Epithelial cell of proximal tubule (primary cell): ENCODE data around the gene CLCA4. TPM values are rescaled to one million over a fixed set of nuclear protein-coding genes. Genes with fewer than 3 reads are reported as not detected.

Experiments
- DNase-seq: peaks from one replicate; pipeline ENCODE4 v3.0.0-alpha.2; 2011; ENCODE audit warnings: low read depth
- H3K4me3 ChIP-seq: 2 replicates; pipeline ENCODE4 v1.5.1; 2011; ENCODE audit warnings: low read depth, mild to moderate bottlenecking, low read length
- total RNA-seq: library from RNA; depleted of rRNA; stranded (reverse); fragments of >200 nt; gene quantifications from 2 replicates; pipeline ENCODE4 v1.2.3, GENCODE V29; 2015
- TF ChIP-seq, protein P1 (sequence below): conservative IDR thresholded peaks from 2 replicates; pipeline ENCODE4 v1.5.1; 2012; ENCODE audit warnings: low read depth, mild to moderate bottlenecking, low read length

CLCA4 gene
- total RNA-seq, 1 donor from 2014 or later, result not detected

DNA sequence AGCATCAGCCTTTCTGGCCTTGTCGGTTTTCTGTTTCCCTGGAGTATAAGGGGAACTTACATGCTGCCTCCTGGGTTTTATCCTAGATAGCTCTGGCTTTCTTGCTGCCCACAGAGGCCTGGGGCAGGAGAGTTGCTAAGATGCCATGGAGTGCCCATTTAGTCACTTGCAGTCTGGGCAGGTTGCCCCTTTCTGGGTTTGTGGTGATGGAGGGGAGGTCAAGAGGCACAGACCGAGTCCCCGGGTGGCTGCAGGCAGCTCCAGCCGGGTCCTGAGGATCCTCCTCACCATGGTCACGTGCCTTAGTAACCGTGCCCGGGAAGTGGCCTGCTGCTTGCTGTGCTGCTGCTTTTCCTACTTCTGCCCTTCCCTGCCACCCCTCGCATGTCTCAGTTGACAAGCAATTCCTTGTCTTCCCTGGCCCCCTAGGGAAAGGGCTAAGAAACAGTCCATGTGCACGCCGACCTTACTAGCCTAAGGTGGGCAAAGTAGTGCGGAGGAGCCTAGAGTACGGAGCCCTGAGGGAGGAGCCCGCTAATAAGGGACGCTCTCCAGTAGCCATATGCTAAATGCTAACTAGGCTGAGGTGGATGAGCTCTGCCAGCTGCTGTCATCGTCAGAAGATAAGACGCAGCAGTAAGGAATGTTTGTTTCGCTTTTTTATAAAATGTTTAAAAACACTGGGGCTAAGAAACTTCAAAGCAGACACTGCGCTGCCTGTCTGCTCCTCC lies 43.3 kb upstream of the CLCA4 start:
- TF ChIP-seq, protein P1, sequence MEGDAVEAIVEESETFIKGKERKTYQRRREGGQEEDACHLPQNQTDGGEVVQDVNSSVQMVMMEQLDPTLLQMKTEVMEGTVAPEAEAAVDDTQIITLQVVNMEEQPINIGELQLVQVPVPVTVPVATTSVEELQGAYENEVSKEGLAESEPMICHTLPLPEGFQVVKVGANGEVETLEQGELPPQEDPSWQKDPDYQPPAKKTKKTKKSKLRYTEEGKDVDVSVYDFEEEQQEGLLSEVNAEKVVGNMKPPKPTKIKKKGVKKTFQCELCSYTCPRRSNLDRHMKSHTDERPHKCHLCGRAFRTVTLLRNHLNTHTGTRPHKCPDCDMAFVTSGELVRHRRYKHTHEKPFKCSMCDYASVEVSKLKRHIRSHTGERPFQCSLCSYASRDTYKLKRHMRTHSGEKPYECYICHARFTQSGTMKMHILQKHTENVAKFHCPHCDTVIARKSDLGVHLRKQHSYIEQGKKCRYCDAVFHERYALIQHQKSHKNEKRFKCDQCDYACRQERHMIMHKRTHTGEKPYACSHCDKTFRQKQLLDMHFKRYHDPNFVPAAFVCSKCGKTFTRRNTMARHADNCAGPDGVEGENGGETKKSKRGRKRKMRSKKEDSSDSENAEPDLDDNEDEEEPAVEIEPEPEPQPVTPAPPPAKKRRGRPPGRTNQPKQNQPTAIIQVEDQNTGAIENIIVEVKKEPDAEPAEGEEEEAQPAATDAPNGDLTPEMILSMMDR, result no peak
- H3K4me3 ChIP-seq, result peak overlapping the region; percentile 37
- no peak for DNase-seq

DNA sequence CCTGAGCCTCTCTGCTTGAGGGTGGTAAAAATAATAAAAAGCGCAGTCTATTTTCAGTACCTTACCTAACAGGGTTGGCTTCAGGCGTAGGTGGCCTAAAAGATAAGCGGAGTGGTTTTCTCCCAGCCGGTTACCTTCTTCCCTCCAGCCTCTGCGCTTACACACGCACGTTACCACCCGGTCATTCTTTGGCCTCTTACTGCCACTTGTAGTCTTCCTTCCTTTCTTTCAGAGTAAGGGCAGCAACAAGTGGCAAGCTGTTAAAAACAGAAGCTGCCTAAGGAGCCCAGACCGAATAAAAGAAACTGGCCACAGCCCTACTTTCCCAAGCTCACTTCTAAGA lies 42.8 kb upstream of the CLCA4 start:
- TF ChIP-seq, protein P1, result no peak
- peak overlapping the region; percentile 37 for H3K4me3 ChIP-seq
- DNase-seq, result no peak

DNA sequence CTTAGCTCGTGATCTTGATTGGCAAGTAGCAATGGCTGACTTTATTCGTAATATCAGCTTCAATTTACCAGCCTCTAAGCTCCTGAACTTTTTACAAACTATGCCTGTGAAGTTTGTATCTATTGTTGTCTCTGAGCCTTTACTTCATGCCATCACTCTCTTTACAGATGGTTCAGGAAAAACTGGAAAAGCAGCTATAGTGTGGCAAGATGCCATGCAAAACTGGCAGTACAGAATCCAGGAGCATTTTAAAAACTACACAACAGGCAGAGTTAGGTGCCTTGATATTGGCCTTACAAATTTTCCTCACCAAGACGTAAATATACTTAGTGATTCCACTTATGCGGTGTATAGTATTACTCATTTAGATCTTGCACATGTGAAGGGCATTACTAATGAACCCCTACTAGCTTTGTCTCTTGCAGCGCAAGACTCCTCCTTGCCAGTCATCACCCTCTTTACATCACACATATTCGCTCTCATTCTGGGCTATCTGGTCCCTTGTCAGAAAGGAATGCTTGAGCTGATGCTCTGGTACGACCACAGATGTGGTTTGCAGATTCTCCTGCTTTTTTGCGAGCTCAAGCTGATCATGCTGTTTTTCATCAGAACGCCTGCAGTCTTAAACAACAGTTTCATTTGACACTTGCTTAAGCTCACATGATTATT lies 41.8 kb upstream of the CLCA4 start:
- DNase-seq, result no peak
- TF ChIP-seq, protein P1, result no peak
- H3K4me3 ChIP-seq, result no peak overlapping the region

DNA sequence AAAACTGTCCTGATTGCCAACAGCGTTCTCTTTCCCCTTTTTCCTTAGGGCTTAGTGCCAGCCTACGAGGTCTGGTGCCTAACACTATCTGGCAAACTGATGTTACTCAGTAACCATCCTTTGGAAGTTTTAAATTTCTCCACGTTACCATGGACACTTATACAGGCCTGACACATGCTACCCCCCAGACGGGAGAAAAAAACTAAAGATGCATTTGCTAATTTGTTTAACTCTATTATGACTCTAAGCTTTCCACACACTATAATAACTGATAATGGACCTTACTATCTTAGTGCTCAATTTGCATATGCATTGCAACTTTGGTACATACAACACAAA lies 41.3 kb upstream of the CLCA4 start:
- no peak overlapping the region for H3K4me3 ChIP-seq
- TF ChIP-seq, protein P1, result no peak
- no peak for DNase-seq

DNA sequence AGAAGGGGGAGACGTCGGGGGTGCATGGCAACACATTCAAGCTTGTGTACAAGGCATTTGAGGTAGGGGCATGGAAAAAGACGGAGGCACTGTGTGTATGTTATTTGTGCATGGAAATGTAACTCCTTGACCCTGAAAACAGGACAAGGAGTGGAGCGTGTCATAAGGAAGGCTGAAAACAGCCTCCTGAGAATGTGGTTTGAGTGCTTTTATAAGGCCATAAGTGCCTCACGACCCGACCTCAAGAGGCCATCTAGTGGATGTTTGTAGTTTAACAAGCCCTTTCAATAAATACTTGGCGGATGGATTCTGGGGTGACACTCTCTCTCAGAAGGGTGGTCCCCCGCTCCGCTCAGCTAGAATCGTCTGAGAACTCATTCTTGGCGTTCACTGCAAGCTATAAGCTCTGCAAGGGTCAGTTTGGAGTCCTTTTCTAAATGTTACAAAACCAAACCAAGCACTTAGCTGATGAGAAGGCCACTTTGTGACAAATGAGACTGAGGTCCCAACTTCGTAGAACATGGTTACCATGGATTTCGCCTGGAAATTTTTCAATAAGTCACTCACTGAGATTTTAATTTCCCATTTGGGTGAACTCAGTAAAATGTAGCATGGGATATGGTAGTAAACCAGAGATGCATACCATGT lies 38.8 kb upstream of the CLCA4 start:
- TF ChIP-seq, protein P1, result peak; percentile 60
- no peak overlapping the region for H3K4me3 ChIP-seq
- no peak for DNase-seq

DNA sequence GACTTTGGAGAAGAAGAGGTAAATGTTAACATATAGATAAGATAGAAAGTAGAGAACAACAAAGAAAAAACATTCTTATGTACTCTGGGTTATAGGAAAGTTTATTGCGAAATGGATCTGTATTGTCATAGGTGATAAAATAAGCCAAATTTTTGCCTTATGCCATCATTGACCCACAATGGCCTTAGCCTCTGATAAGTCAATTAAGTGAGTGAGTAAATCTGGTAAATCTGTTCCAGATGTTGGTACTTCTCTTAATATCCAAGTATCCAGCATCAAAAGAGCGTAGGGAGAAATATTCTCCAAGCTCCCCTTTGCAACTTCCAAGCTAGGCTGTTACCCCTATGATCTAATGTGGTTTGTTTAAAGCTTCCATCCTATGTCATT lies 38.3 kb upstream of the CLCA4 start:
- no peak for DNase-seq
- no peak overlapping the region for H3K4me3 ChIP-seq
- TF ChIP-seq, protein P1, result no peak
